ENCODE data around the gene IL31.

- TF ChIP-seq EZH2 (IDR thresholded peaks at IDR 0.05; ENCODE audit: borderline replicate concordance, low read depth, low read length, severe bottlenecking) (no peak), CTCF (IDR thresholded peaks at IDR 0.05; ENCODE audit: borderline replicate concordance, extremely low read depth, low read length, poor library complexity, severe bottlenecking) (no peak)
Observed at GRCh38 chr12:122182887-122183587, 9.0 kb upstream of the IL31 start, which contains the start of gene LRRC43.
